Transverse colon (tissue), 4 donors: ENCODE results near the gene ZNF500.

Source experiments
- CTCF ChIP-seq, 5 experiments: fragments of 200-600 bp in 3 of 5; fragments of 450-650 bp in 2 of 5; sonication (generic) in 3 of 5; IDR thresholded peaks; 1 replicate in 2 of 5; 2 replicates in 3 of 5; pipeline ENCODE4 v1.5.1; 2016 to 2017; ENCODE audit warnings: antibody characterized with exemption in 5 of 5, inconsistent platforms in 3 of 5, mild to moderate bottlenecking in 2 of 5, moderate library complexity in 1 of 5
- POLR2AphosphoS5 ChIP-seq, 3 donors: sonication (generic); formaldehyde crosslinking; IDR thresholded peaks; one replicate each; pipeline ENCODE4 v1.6.1; 2016; ENCODE audit warnings: antibody characterized with exemption in 3 of 3

- no peak for TF ChIP-seq CTCF (IDR thresholded peaks at IDR 0.05)
- TF ChIP-seq POLR2AphosphoS5 (IDR thresholded peaks at IDR 0.05): no peak
These were observed 53.1 kb downstream of the ZNF500 start for GRCh38 chr16:4713663-4714501.
